Stimulated activated CD4-positive, alpha-beta T cell treated with anti-CD3 and anti-CD28 coated beads, Interleukin-12 subunit alpha, Interleukin-12 subunit beta, amount 100 ng/mL, for 24 hours (primary cell): ENCODE data around the gene SNED1.

Experiments
- DNase-seq, 2 experiments: peaks; one replicate each; pipeline ENCODE4 v3.0.0-alpha.2; 2020; ENCODE audit warnings: low read depth in 2 of 2

The SNED1 gene

GRCh38 chr2:240960309-240960970, 38.0 kb upstream of the SNED1 start:
- no peak for DNase-seq

- DNase-seq = no peak
Measured at GRCh38 chr2:240960971-240961876, 37.2 kb upstream of the SNED1 start.

GRCh38 chr2:240961910-240962299, 36.5 kb upstream of the SNED1 start:
- no peak for DNase-seq

- DNase-seq = no peak
Measured at GRCh38 chr2:240962300-240963064, 35.9 kb upstream of the SNED1 start.

- DNase-seq = no peak
Measured at GRCh38 chr2:240963065-240963867, 35.2 kb upstream of the SNED1 start.

- no peak for DNase-seq
Measured at GRCh38 chr2:240963868-240964703, 34.3 kb upstream of the SNED1 start.

GRCh38 chr2:240964704-240965295, 33.6 kb upstream of the SNED1 start:
- DNase-seq = no peak

- DNase-seq = no peak
Measured at GRCh38 chr2:240965296-240965904, 33.0 kb upstream of the SNED1 start.

GRCh38 chr2:240965905-240966456, 32.4 kb upstream of the SNED1 start:
- DNase-seq = no peak

GRCh38 chr2:240966457-240966905, 31.9 kb upstream of the SNED1 start:
- DNase-seq = no peak

GRCh38 chr2:240966906-240967680, 31.3 kb upstream of the SNED1 start:
- DNase-seq = no peak

- no peak for DNase-seq
Measured at GRCh38 chr2:240967681-240968621, 30.5 kb upstream of the SNED1 start.

- no peak for DNase-seq
Measured at GRCh38 chr2:240968731-240969624, 29.4 kb upstream of the SNED1 start.

GRCh38 chr2:240970104-240970503, 28.3 kb upstream of the SNED1 start:
- no peak for DNase-seq

- DNase-seq = no peak
Measured at GRCh38 chr2:240970816-240971215, 27.6 kb upstream of the SNED1 start.

- no peak for DNase-seq
Measured at GRCh38 chr2:240972201-240972600, 26.2 kb upstream of the SNED1 start.
